Spleen (tissue), 13 donors: ENCODE results near the gene MZT1. TPM values are rescaled to one million over a fixed set of nuclear protein-coding genes. Genes with fewer than 3 reads are reported as not detected.

Experiments
- DNase-seq: peaks from one replicate; pipeline ENCODE4 v3.0.0-alpha.2; 2020
- H3K27ac ChIP-seq, 8 donors: fragments of 200-600 bp; sonication (generic) in 7 of 8; 1 replicate in 4 of 8; 2 replicates in 4 of 8; pipeline versions ENCODE4 v1.5.0 to v1.8.0; 2016 to 2021; ENCODE audit warnings: inconsistent platforms in 4 of 8, mild to moderate bottlenecking in 4 of 8, moderate library complexity in 1 of 8
- H3K27me3 ChIP-seq, 7 donors: fragments of 200-600 bp; sonication (generic) in 6 of 7; replicated peaks in 1 of 7; 1 replicate in 4 of 7; 2 replicates in 3 of 7; pipeline versions ENCODE4 v1.5.0 to v1.8.0; 2016 to 2021; ENCODE audit warnings: inconsistent platforms in 3 of 7, mild to moderate bottlenecking in 1 of 7
- H3K36me3 ChIP-seq, 6 donors: fragments of 200-600 bp; sonication (generic) in 5 of 6; 1 replicate in 4 of 6; 2 replicates in 2 of 6; pipeline versions ENCODE4 v1.5.0 to v1.8.0; 2016 to 2021; ENCODE audit warnings: inconsistent platforms in 2 of 6
- H3K4me1 ChIP-seq, 6 donors: fragments of 200-600 bp; sonication (generic) in 5 of 6; 1 replicate in 3 of 6; 2 replicates in 3 of 6; pipeline versions ENCODE4 v1.5.0 to v1.8.0; 2016 to 2021; ENCODE audit warnings: inconsistent platforms in 3 of 6
- H3K4me3 ChIP-seq, 8 donors: fragments of 200-600 bp; sonication (generic) in 7 of 8; 1 replicate in 4 of 8; 2 replicates in 4 of 8; pipeline versions ENCODE4 v1.5.0 to v1.8.0; 2016 to 2021; ENCODE audit warnings: inconsistent platforms in 4 of 8, mild to moderate bottlenecking in 4 of 8, moderate library complexity in 2 of 8
- H3K9me3 ChIP-seq, 8 donors: fragments of 200-600 bp; sonication (generic) in 7 of 8; 1 replicate in 4 of 8; 2 replicates in 4 of 8; pipeline versions ENCODE4 v1.5.0 to v1.8.0; 2016 to 2021; ENCODE audit warnings: inconsistent platforms in 4 of 8
- POLR2A ChIP-seq, 3 donors: fragments of 450-650 bp; IDR thresholded peaks; one replicate each; pipeline ENCODE4 v1.5.1; 2017; ENCODE audit warnings: antibody characterized with exemption in 3 of 3, mild to moderate bottlenecking in 1 of 3
- POLR2AphosphoS5 ChIP-seq, 3 donors: sonication (generic); formaldehyde crosslinking; IDR thresholded peaks; one replicate each; pipeline ENCODE4 v1.5.1; 2017; ENCODE audit warnings: antibody characterized with exemption in 3 of 3
- WGBS, 5 donors: extraction: QIAGEN DNeasy Blood & Tissue Kit in 3 of 5; methylation state at CpG; one replicate each; pipeline versions ENCODE4 v1.1.5 to v1.1.7; 2013 to 2018; 5-methylcytosine and 5-hydroxymethylcytosine counted together
- intact Hi-C: fragments of 100-400 bp; cut with DNase I; formaldehyde crosslinking; loops from one replicate; pipeline ENCODE4 v1.15.0; 2023; ENCODE audit warnings: low total_unique reads
- long read RNA-seq, 2 donors: transcript quantifications; one replicate each; lab custom pipeline, GENCODE V29; 2026
- polyA plus RNA-seq, 3 donors: library from polyadenylated mRNA; stranded (reverse); fragments of 200-250 nt; gene quantifications; one replicate each; pipeline ENCODE4 v1.2.1, GENCODE V29; 2013
- total RNA-seq, 7 donors: library from RNA; depleted of rRNA in 3 of 7; stranded (reverse); fragments of >200 nt in 3 of 7; fragmentation: NEBNext Ultra II Directional in 4 of 7; extraction: Animal tissue kit (Norgen Biotek cat#: 25700) in 4 of 7; gene quantifications; one replicate each; pipeline versions ENCODE4 v1.1.0 to v1.2.1, GENCODE V29; 2016 to 2021
- TF ChIP-seq, protein P1 (sequence below), 11 experiments: fragments of 200-600 bp in 7 of 11; fragments of 450-650 bp in 4 of 11; sonication (generic) in 4 of 11; IDR thresholded peaks in 8 of 11; conservative IDR thresholded peaks in 3 of 11; 1 replicate in 7 of 11; 2 replicates in 4 of 11; pipeline versions ENCODE4 v1.4.0 to v1.8.0; 2016 to 2021; ENCODE audit warnings: antibody characterized with exemption in 11 of 11, inconsistent platforms in 4 of 11, mild to moderate bottlenecking in 1 of 11
- donor health status: healthy with polysubstance abuse.
- donor health status: DM: no; HTN: no; CAD: no; lungs with moderate emphysema.
- donor health status: DM: no; HTN: no; CAD: no.
- donor health status: Bipolar disorder and iron deficiency.
- donor health status: healthy.
- donor health status: DM: no; HTN: no; CAD: no.
- donor health status: DM: yes; HTN: yes; CAD: no.

Gene MZT1
- total RNA-seq (1 to 10 TPM; 6.8 to 7.9 (median 7.3) TPM), polyA plus RNA-seq (10 to 100 TPM in 2 of 3 donors, 1 to 10 TPM in 1; 9.6 to 14.2 (median 12.6) TPM)
- long read RNA-seq, donor 1, transcript MZT1-201 (3 exons, 2,299 nt): major isoform, 11 of 11 reads
- long read RNA-seq, donor 1, partial matches to known transcripts: 0 of 11 reads
- long read RNA-seq, donor 1, other reads (novel, unspliced or antisense): 0 of 11 reads
- long read RNA-seq, donor 2, transcript MZT1-201 (3 exons, 2,299 nt): major isoform, 12 of 12 reads
- long read RNA-seq, donor 2, partial matches to known transcripts: 0 of 12 reads
- long read RNA-seq, donor 2, other reads (novel, unspliced or antisense): 0 of 12 reads

DNA sequence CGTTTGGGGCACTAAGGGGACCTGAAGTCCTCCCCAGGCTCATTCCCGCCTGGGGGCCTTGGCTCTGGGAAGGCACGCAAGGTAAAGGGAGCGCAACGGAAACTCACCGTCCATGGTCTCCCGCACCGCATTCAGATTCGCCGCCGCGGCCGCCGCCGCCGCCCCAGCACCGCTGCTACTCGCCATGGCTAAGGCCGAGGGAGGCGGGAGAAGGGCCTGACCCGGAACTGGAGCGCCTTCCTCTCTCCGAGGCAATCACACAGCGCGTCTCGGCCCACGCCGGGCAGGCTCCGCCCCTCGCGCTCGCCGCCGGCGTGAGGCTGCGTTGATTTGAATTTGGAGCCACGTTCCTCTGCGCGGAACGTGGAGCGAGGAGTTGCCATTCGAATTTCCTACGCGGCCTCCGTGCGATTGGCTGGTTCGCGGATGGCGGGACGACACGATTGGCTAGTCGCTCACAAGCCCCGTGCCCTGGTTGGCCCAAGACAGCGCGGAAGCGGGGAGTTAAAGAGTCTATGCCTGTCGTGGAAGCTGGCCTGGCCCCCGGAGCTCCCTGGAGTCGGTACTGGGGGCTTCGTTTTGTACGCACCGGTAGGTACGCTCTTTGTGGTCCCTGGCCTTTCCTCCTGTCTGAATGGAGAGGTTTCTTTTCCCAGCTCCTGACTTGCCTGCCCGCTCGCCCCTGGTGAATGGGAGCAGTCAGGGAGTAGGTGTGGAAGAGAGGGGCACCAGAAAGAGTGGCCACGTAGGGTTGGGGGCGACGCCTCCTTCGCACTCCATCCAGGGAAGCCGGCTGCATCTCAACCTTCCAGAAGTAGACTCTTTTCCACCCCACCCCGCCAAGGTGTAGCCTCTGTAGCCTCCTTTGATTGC, at the start of gene MZT1, which contains the start of gene BORA:
MZT1 (minus strand) TSS at position 213 of the 873 bp plus-strand sequence; CDS start at position 186, 27 bp downstream.
BORA (plus strand) TSS at position 507 of the 873 bp plus-strand sequence. CDS start 1,018 bp downstream, outside the sequence.
- H3K36me3 ChIP-seq: peaks cover 0 to 18% (median 0%) of the 10 kb centered on the region in 6 donors
- peaks cover 14 to 65% (median 41%) of the 10 kb centered on the region in 6 donors for H3K4me1 ChIP-seq
- H3K9me3 ChIP-seq: no peaks in the 10 kb centered on the region
- intact Hi-C loops: no loop called here
- 0% methylated on average over 31 to 71 of the region's 71 CpGs for WGBS, 5 donors
- H3K4me3 ChIP-seq: peak within 1 kb of the TSS; percentile 78 to 99 (median 92)
- H3K27me3 ChIP-seq: no peaks in the 10 kb centered on the region
- peak; percentile 99 for DNase-seq
- peak within 1 kb of the TSS; percentile 61 to 88 (median 85) for H3K27ac ChIP-seq
- TF ChIP-seq POLR2AphosphoS5 (IDR thresholded peaks at IDR 0.05) (peak; percentile 85 to 94 (median 88)), POLR2A (IDR thresholded peaks at IDR 0.05) (peak in 1 of 3 donors; percentile 10)
- TF ChIP-seq, protein P1, sequence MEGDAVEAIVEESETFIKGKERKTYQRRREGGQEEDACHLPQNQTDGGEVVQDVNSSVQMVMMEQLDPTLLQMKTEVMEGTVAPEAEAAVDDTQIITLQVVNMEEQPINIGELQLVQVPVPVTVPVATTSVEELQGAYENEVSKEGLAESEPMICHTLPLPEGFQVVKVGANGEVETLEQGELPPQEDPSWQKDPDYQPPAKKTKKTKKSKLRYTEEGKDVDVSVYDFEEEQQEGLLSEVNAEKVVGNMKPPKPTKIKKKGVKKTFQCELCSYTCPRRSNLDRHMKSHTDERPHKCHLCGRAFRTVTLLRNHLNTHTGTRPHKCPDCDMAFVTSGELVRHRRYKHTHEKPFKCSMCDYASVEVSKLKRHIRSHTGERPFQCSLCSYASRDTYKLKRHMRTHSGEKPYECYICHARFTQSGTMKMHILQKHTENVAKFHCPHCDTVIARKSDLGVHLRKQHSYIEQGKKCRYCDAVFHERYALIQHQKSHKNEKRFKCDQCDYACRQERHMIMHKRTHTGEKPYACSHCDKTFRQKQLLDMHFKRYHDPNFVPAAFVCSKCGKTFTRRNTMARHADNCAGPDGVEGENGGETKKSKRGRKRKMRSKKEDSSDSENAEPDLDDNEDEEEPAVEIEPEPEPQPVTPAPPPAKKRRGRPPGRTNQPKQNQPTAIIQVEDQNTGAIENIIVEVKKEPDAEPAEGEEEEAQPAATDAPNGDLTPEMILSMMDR (IDR thresholded peaks at IDR 0.05 in 8 of 11, conservative IDR thresholded peaks at IDR 0.05 in 3 of 11): peak in 1 of 11 experiments; percentile 16

- Histone ChIP-seq H3K36me3 (peaks cover 6 to 100% (median 89%) of the 10 kb centered on the region in 6 donors), H3K4me3 (no peak overlapping the region), H3K9me3 (no peaks in the 10 kb centered on the region), H3K4me1 (peaks cover 0 to 35% (median 10%) of the 10 kb centered on the region in 6 donors), H3K27ac (no peak overlapping the region), H3K27me3 (no peaks in the 10 kb centered on the region)
- DNase-seq: no peak
- intact Hi-C loops: no loop called here
- TF ChIP-seq, protein P1 (IDR thresholded peaks at IDR 0.05 in 8 of 11, conservative IDR thresholded peaks at IDR 0.05 in 3 of 11): no peak
- TF ChIP-seq POLR2AphosphoS5 (IDR thresholded peaks at IDR 0.05) (no peak), POLR2A (IDR thresholded peaks at IDR 0.05) (no peak)
- 84 to 96% (median 93%) methylated on average over 2 of the region's 2 CpGs for WGBS, 5 donors
Observed at GRCh38 chr13:72774019-72774418, 46.6 kb upstream of the MZT1 start.

DNA sequence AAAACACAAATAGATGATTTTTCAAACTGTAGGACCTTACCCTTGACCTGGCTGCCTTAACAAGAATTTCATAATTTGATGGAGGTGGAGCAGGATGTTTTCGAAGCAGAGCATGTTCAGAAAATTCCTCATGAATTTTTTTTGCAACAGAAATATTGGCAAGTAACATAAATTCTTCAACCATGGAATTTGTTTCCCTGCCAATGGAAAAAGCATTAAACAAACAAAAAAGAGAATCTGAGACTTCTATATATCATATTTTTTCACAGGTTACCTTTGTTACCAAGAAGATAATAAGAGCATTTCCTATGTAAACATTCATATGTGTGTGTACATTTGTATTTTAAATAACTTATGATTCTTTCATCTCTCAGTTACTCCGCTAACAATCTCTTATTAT, 36.0 kb upstream of the MZT1 start:
- H3K4me3 ChIP-seq: no peak overlapping the region
- 82 to 92% (median 88%) methylated on average over 2 of the region's 2 CpGs for WGBS, 5 donors
- intact Hi-C loops: no loop called here
- H3K9me3 ChIP-seq: no peaks in the 10 kb centered on the region
- H3K36me3 ChIP-seq: peaks cover 0 to 100% (median 98%) of the 10 kb centered on the region in 6 donors
- no peak overlapping the region for H3K27ac ChIP-seq
- TF ChIP-seq, protein P1 (IDR thresholded peaks at IDR 0.05 in 8 of 11, conservative IDR thresholded peaks at IDR 0.05 in 3 of 11): no peak
- DNase-seq: no peak
- no peaks in the 10 kb centered on the region for H3K27me3 ChIP-seq
- H3K4me1 ChIP-seq: no peaks in the 10 kb centered on the region
